GM19351 (cell line): Measurements from ENCODE around the gene TAF1.
A peak's percentile ranks its signal among the peaks of the same experiment; 100 is the strongest.
"Not testable (repeated sequence)": the region's sequence is repeated elsewhere in the genome, so short reads cannot be mapped to it uniquely, and the experiment has no call there.

Experiments
- ATAC-seq: cut with Tn5 transposase; IDR thresholded peaks from one replicate; pipeline ENCODE4 v1.9.1; 2021; ENCODE audit warnings: mild to moderate bottlenecking, moderate library complexity; ENCODE audit not compliant: unreplicated experiment

Gene TAF1, protein sequence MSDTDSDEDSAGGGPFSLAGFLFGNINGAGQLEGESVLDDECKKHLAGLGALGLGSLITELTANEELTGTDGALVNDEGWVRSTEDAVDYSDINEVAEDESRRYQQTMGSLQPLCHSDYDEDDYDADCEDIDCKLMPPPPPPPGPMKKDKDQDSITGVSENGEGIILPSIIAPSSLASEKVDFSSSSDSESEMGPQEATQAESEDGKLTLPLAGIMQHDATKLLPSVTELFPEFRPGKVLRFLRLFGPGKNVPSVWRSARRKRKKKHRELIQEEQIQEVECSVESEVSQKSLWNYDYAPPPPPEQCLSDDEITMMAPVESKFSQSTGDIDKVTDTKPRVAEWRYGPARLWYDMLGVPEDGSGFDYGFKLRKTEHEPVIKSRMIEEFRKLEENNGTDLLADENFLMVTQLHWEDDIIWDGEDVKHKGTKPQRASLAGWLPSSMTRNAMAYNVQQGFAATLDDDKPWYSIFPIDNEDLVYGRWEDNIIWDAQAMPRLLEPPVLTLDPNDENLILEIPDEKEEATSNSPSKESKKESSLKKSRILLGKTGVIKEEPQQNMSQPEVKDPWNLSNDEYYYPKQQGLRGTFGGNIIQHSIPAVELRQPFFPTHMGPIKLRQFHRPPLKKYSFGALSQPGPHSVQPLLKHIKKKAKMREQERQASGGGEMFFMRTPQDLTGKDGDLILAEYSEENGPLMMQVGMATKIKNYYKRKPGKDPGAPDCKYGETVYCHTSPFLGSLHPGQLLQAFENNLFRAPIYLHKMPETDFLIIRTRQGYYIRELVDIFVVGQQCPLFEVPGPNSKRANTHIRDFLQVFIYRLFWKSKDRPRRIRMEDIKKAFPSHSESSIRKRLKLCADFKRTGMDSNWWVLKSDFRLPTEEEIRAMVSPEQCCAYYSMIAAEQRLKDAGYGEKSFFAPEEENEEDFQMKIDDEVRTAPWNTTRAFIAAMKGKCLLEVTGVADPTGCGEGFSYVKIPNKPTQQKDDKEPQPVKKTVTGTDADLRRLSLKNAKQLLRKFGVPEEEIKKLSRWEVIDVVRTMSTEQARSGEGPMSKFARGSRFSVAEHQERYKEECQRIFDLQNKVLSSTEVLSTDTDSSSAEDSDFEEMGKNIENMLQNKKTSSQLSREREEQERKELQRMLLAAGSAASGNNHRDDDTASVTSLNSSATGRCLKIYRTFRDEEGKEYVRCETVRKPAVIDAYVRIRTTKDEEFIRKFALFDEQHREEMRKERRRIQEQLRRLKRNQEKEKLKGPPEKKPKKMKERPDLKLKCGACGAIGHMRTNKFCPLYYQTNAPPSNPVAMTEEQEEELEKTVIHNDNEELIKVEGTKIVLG (N-terminal part only)

DNA sequence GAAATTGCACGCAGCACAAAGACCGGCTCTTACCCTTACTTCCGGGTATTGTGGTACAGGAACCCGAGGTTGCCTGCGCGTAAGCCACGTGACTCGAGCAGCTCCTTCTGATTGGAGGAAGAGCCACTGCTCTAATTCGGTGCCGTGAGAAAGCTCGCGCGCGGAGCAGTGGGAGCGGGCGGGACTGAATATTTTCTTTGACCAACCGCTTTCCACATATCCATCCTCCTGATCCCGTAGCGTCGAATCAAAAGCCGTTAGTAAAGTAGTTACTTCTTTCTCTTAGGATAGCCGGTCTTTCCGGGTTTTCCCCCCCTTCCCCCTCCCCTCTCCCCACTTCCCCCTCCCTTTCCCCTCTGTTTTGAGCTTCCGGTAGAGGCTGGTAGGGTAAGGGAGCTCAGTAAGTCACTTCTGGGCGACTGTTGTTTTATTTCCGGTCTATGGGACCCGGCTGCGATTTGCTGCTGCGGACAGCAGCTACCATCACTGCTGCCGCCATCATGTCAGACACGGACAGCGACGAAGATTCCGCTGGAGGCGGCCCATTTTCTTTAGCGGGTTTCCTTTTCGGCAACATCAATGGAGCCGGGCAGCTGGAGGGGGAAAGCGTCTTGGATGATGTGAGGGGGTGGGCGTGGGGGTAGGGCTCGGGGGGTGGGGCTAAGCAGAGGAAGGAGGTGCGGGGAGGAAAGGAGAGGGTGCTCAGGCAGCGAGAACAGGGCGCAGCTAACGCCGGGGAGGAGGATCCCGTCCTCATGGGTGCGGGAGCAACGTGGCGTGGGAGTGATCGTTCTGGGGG lies at the start of gene TAF1:
Gene TAF1, plus strand, starts transcription at position 483 of the 799 bp plus-strand sequence. Its CDS starts 18 bp downstream, at position 501.
- peak; percentile 91 for ATAC-seq

DNA sequence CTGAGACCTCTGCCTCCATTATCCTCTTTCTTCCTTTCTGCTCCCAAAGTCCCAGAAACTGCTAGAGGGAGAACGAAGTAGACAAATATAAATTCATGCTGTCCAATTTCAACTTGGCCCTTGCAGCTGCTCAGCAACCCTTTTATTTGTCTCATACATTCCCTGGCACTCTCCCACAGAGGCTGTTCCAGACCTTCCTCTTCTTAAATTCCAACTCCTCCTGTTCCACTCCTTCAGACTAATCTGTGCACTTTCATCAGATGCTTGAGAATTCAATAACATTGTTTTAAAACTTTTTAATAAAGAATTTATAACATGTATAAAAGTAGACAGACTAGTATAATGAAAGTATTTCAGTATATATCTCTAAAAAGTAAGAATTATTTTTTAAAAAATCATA lies 49.2 kb upstream of the TAF1 start:
- ATAC-seq, result not testable (repeated sequence)

DNA sequence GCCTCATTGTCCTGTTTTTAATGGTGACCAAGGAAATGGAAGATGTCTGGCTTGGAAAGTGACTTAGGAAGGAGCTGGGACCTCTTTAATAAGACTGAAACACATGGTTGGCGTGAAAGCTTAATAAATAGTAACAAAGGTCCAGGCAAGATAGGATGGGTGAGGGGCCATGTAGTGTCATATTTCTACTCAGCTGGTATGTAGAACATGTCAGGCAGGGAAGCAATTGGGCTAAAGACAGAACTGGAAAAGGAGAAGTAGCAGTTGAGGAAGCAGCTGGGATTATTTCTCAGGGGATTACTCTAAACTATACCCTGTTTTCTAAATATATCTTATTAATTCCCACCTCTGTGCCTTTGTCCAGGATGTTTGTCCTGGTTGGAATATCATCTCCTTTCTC lies 46.0 kb upstream of the TAF1 start:
- ATAC-seq, result no peak

DNA sequence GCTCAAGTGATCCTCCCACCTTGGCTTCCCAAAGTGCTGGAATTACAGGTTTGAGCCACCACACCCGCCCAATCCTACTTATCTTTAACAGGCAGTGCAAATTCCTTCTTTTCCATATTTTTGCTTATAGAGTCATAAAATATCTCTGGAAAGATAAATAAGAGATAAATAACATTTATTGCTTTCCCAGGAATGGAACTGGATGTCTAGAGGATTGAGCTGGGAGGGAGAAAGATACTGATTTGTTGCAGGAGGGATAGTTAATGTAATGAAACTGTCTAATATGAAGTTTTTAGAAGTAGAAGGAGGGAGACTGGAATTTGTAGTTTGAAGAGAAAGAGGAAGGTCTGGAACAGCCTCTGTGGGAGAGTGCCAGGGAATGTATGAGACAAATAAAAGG lies 44.4 kb upstream of the TAF1 start:
- ATAC-seq, result no peak

DNA sequence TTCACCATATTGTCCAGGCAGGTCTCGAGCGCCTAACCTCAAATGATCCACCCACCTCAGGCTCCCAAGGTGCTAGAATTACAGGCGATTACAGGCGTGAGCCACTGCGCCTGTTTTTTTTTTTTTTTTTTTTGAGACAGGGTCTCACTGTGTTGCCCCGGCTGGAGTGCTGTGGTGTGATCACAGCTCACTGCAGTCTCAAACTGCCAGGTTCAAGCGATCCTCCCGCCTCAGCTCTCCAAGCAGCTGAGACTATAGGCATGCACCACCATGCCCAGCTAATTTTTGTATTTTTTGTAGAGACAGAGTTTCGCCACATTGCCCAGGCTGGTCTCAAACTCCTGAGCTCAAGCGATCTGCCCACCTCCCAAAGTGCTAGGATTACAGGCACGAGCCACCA lies 41.7 kb upstream of the TAF1 start:
- ATAC-seq, result not testable (repeated sequence)

DNA sequence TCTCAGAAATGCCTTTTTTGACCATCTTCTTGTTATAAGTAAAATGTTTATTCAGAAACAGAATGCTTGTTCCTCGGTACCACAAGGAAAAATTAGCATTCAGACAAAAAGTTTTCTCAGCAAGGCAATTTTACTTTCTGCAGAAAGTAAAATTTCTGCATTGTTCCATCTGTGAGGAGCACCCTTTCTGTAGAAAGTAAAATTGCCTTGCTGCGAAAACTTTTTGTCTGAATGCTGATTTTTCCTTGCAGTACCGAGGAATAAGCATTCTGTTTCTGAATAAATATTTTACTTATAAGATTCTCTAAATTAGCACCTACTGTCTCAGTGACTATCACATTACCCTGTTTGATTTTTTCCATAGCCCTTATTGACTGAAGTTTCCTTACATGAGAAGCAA lies 39.8 kb upstream of the TAF1 start:
- no peak for ATAC-seq

DNA sequence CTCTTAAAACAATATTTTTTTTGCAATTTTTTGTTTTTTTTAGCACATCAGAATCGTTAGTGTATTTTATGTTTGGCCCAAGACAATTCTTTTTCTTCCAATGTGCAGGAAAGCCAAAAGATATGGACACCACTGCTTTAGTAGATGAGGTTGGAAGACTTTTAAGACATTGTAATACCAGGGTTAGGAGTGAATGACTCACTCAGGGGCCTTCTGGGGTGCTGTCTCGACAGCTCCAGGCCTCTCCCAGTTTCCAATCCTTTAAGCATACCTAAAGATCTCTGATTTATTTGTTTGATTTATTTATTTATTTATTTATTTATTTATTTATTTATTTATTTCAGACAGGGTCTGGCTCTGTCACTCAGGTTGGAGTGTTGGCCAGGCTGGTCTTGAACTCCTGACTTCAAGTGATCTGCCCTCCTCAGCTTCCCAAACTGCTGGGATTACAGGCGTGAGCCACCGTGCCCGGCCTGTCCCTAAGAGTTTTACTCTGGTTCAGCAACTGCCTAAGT lies 16.9 kb upstream of the TAF1 start:
- ATAC-seq, result not testable (repeated sequence)

DNA sequence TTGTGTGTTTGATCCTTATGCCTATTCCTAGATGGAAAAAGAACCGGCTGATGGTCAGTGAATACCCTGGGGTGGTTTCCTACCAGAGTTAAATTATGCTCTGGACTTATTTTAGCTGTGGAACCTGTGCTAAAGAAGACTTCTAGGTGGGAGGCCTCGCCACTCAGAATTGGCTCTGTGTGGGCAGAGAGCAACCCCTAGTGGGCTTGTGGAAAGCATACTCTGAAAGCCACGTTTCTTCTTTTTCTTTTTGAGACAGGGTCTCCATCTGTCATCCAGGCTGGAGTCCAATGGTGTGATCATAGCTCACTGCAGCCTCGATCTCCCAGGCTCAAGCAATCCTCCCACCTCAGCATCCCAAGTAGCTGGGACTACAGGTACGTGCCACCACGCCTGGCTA lies 16.3 kb upstream of the TAF1 start:
- ATAC-seq, result not testable (repeated sequence)

DNA sequence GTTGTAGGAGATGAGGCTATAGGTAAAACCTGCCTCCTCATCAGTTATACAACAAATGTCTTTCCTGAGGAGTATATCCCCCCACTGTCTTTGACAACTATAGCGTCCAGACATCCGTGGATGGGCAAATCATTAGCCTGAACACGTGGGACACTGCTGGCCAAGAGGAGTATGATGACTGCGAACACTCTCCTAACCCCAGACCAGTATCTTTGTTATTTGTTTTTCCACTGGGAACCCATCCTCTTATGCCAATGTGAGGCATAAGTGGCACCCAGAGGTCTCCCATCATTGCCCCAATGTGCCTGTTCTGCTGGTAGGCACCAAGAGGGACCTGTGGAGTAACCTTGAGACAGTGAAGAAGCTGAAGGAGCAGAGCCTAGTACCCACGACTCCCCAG lies 13.7 kb upstream of the TAF1 start:
- not testable (repeated sequence) for ATAC-seq

DNA sequence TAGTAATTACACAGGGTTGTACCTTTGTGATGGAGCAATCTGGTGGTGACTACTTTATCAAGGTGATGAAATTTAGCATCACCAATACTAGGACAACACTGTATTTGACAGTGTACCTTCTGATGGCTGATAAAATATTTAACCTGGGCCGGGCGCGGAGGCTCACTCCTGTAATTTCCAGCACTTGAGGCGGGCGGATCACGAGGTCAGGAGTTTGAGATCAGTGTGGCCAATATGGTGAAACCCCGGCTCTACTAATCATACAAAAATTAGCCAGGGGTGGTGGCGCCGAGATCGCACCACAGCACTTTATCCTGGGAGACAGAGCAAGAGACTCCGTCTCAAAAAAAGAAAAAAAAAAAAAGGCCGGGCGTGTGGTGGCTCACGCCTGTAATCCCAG lies 1.9 kb upstream of the TAF1 start:
- ATAC-seq, result no peak

DNA sequence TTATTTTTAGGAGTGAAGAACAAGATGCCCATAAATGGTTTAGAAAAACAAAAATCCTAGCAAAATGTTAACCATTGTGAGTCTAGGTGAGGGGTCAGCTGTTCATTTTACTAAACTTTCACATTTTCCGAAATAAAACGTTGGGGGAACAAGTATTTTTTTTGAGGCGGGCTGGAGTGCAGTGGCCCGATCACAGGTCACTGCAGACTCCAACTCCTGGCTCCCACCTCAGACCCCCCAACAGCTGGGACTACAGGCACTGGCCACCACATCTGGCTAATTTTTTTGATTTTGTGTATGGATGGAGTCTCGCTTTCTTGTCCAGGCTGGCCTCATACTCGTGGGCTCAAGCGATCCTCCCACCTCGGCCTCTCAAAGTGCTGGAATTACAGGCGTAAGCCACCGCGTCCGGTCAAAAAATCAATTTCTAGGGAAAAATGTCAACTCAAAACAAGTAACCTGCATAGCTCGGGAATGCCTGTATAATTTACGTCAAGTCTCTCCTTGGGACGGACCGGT lies 742 bp upstream of the TAF1 start:
- ATAC-seq, result no peak

DNA sequence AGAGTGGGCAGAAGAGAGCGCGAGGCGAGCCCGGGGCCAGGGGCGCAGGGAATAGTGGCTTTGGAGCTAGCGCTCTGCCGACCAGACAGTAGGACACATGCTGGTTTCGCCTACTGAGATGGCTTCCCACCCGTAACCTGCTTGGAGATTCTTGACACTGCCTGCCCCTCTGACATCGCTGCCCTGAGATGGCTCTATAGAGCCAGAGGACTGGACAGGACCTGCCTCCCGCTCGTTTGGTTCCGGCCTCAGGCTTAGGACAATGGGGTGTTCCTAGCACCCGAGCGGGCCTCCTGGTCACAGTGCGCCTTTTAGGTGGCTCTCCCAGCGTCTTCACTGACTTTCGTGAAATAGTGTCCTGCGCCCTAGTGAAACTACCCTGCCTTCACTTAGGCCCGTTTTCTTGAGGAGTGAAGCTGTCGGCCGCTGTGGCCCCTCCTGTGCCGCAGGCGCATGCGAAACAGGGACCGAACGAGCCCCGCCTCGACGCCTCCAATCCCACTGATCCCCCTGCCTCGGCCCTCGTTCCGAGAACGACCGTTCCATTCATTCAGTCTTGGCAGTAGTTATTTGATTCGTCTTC lies 608 bp downstream of the TAF1 start:
- no peak for ATAC-seq

DNA sequence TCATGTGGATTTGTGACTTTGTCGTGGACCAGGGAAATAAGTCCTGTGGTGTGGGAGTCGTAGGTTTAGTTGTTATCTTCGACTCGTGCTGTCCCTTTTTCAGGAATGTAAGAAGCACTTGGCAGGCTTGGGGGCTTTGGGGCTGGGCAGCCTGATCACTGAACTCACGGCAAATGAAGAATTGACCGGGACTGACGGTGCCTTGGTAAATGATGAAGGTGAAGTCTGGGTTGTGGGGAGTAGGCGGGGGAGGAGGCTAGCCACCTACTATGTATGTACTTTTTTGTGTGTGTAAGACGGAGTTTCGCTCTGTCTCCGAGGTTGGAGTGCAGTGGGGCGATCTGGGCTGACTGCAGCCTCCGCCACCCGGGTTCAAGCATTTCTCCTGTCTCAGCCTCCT lies 1.2 kb downstream of the TAF1 start:
- no peak for ATAC-seq

DNA sequence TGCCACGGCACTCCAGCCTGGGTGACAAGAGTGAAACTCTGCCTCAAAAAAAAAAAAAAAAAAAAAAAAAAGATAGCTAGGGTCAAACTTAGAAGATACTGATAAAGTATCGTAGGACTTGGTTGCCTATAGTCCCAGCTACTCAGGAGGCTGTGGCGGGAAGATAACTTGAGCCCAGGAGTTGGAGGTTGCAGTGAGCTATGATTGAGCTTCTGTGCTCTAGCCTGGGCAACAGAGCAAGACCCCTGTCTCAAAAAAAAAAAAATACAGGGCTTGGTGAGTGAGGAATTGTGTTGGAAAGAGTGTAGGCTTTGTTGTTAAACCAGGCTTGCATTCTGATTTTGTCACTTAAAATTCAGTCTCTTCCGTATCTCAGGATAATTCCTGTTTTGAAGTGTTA lies 6.2 kb downstream of the TAF1 start:
- ATAC-seq, result no peak

DNA sequence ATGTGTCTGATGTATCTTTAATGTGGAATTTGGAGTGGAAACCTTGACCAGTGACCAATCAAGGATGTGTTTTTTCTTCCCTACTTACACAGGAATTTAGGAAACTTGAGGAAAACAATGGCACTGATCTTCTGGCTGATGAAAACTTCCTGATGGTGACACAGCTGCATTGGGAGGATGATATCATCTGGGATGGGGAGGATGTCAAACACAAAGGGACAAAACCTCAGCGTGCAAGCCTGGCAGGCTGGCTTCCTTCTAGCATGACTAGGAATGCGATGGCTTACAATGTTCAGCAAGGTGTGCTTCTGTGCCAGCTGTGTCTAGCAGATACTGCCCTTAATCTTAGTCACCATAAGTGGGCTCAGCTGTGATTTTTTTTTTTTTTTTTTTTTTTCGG lies 12.6 kb downstream of the TAF1 start:
- ATAC-seq, result no peak

DNA sequence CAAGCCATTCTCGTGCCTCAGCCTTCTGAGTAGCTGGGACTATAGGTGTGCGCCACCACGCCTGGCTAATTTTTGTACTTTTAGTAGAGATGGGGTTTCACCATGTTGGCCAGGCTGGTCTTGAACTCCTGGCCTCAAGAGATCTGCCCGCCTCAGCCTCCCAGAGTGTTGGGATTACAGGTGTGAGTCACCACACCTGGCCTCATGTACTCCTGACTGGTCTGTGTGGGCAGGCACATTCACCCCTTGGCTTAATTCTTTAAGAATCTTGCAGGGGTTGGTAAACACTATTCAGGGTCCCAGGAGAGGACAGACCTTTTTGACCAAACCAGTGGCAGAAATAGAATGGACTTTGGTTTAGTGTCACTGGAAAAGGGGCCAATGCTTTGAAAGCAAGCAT lies 25.6 kb downstream of the TAF1 start:
- ATAC-seq, result not testable (repeated sequence)

DNA sequence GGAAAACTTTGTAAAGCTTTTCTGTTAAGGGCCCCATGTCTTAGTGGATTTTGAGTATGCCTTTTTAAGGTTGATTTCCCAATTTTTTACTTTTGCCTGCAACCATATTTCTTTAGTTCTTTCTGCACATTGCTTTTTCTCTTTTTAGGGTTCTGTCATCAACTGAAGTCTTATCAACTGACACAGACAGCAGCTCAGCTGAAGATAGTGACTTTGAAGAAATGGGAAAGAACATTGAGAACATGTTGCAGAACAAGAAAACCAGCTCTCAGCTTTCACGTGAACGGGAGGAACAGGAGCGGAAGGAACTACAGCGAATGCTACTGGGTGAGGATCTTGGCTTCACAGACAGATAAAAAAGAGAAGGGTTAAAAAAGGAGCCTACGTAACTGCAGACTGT lies 27.8 kb downstream of the TAF1 start:
- no peak for ATAC-seq

DNA sequence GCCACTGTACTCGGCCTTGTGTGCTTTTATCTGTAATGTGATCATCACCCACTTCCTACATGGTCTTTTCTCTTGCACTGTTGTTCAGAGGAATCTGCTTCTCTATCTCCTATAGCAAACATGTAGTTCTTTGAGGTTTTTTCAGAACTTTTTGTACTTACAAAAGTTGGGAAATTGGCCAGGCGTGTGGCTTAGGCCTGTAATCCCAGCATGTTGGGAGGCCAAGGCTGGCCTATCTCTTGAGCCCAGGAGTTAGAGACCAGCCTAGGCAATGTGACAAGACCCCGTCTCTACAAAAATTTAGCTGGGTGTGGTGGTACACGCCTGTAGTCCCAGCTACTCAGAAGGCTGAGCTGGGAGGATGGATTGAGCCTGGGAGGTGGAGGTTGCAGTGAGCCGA lies 30.4 kb downstream of the TAF1 start:
- ATAC-seq, result no peak

DNA sequence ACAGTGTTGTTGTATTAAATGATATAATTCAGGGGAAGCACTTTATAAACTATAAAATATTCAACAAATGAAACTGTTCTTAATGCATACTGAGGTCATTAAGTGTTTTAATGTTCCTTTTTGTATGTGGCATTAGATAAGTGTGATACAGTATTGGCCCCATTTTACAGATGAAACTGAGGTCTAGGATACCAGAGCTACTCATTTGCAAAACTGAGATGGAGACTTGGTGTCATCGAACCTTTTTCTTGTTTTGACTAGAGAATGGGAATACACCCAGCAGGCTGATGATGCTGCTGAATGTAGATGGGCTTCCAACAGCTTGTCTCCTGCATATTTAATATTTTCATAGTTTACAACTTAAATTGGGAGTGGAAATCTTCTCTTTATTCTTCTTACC lies 34.6 kb downstream of the TAF1 start:
- ATAC-seq, result no peak
